K562 (cell line): ENCODE measurements around the gene TAS2R14. TPM values are rescaled to one million over a fixed set of nuclear protein-coding genes. Genes with fewer than 3 reads are reported as not detected.
A peak's percentile ranks its signal among the peaks of the same experiment; 100 is the strongest.

Experiments used
- ATAC-seq: fragments of 200-7000 bp; cut with Tn5 transposase; 3 replicates; pipeline ENCODE4 v1.9.1; 2020; ENCODE audit warnings: moderate library complexity
- BruUV-seq: library from RNA; stranded (reverse); fragments of 400-500 nt; replicated peaks from 2 replicates; lab custom pipeline; 2021; lab: Mats Ljungman, UMichigan
- CTCF ChIA-PET: fragments of 300-600 bp; formaldehyde crosslinking; extraction: SDS; loops from one replicate; lab custom pipeline; 2021; ENCODE audit warnings: low intra/inter-chr PET ratio; lab: Yijun Ruan, JAX
- POLR2A ChIA-PET: fragments of 300-600, 350-650 bp; sonication (Branson Sonifier 250); formaldehyde crosslinking; extraction: SDS; loops from one replicate; lab custom pipeline; 2021; ENCODE audit warnings: antibody characterized with exemption, inconsistent platforms; lab: Yijun Ruan, JAX
- DNase-seq, 4 experiments: peaks; one replicate each; pipeline versions ENCODE4 v3.0.0 to v3.0.0-alpha.2; 2011 to 2018; ENCODE audit warnings: low spot score in 3 of 4, mixed read lengths in 3 of 4; ENCODE audit errors: extremely low read depth in 1 of 4
- FAIRE-seq: peaks from 2 replicates; lab custom pipeline; 2011; peaks lifted over from hg19 to GRCh38; lab: Jason Lieb, UNC
- H2AFZ ChIP-seq: 2 replicates; pipeline ENCODE4 v1.6.0; 2011; ENCODE audit warnings: low read depth, low read length, control low read depth, inconsistent platforms
- H3K27ac ChIP-seq: fragments of 200-600 bp; 3 replicates; pipeline ENCODE4 v1.8.0; 2011; ENCODE audit warnings: low read depth, mild to moderate bottlenecking, control low read depth, inconsistent platforms, low read length, moderate library complexity, mixed read lengths; ENCODE audit errors: extremely low read depth
- H3K27me3 ChIP-seq, 2 experiments: fragments of 300-600 bp in 1 of 2; 2 replicates in 1 of 2; 3 replicates in 1 of 2; pipeline versions ENCODE4 v1.6.0 to v1.8.0; 2011; ENCODE audit warnings: inconsistent platforms in 2 of 2, low read length in 2 of 2, mild to moderate bottlenecking in 1 of 2, mixed read lengths in 1 of 2, moderate library complexity in 1 of 2; ENCODE audit not compliant: control insufficient read depth in 2 of 2, insufficient read depth in 2 of 2
- H3K36me3 ChIP-seq: fragments of 300-600 bp; 3 replicates; pipeline ENCODE4 v1.8.0; 2011; ENCODE audit warnings: mild to moderate bottlenecking, low read length, inconsistent platforms; ENCODE audit not compliant: control insufficient read depth, insufficient read depth
- H3K4me1 ChIP-seq, 2 experiments: fragments of 200-600 bp in 1 of 2; replicated peaks in 1 of 2; 2 replicates in 1 of 2; 3 replicates in 1 of 2; pipeline versions ENCODE4 v1.5.1 to v1.8.0; 2011; ENCODE audit warnings: inconsistent platforms in 2 of 2, low read length in 2 of 2, mild to moderate bottlenecking in 1 of 2, mixed read lengths in 1 of 2, moderate library complexity in 1 of 2; ENCODE audit not compliant: control insufficient read depth in 2 of 2, insufficient read depth in 2 of 2
- H3K4me2 ChIP-seq: 2 replicates; pipeline ENCODE4 v1.6.1; 2011; ENCODE audit warnings: low read length, control low read depth, inconsistent platforms, mixed read lengths; ENCODE audit not compliant: insufficient read depth
- H3K4me3 ChIP-seq: fragments of 200-600 bp; sonication (generic), shearing (Covaris generic); 2 replicates; pipeline ENCODE4 v1.5.1; 2016; ENCODE audit warnings: control low read depth, inconsistent platforms
- H3K79me2 ChIP-seq: fragments of 200-600 bp; 3 replicates; pipeline ENCODE4 v1.8.0; 2011; ENCODE audit warnings: low read length, inconsistent platforms; ENCODE audit not compliant: control insufficient read depth, insufficient read depth
- H3K9ac ChIP-seq, 2 experiments: 2 replicates each; pipeline versions ENCODE4 v1.6.0 to v1.6.1; 2011; ENCODE audit warnings: low read depth in 2 of 2, low read length in 2 of 2, control low read depth in 1 of 2, inconsistent platforms in 1 of 2, mild to moderate bottlenecking in 1 of 2, mixed read lengths in 1 of 2; ENCODE audit not compliant: insufficient read depth in 1 of 2
- H3K9me1 ChIP-seq: one replicate; pipeline ENCODE4 v1.6.0; 2011; ENCODE audit warnings: inconsistent platforms, mild to moderate bottlenecking, low read length, moderate library complexity; ENCODE audit not compliant: control insufficient read depth, insufficient read depth
- H3K9me3 ChIP-seq: replicated peaks from 2 replicates; pipeline ENCODE4 v1.5.1; 2011; ENCODE audit warnings: low read depth, low read length, inconsistent platforms; ENCODE audit not compliant: control insufficient read depth, insufficient read depth
- H4K20me1 ChIP-seq: replicated peaks from 2 replicates; pipeline ENCODE4 v1.6.1; 2011; ENCODE audit warnings: low read length, inconsistent platforms, mixed read lengths; ENCODE audit not compliant: control insufficient read depth, insufficient read depth
- ASH1L ChIP-seq: fragments of 450-650 bp; IDR thresholded peaks from 2 replicates; pipeline ENCODE4 v1.6.1; 2018; ENCODE audit warnings: borderline replicate concordance, mild to moderate bottlenecking, low read depth; ENCODE audit not compliant: partially characterized antibody
- WGBS: fragments of 100-300 bp; shearing (Covaris generic); methylation state at CpG from one replicate; pipeline ENCODE4 v1.1.6; 2016; ENCODE audit warnings: low coverage, mixed read lengths; ENCODE audit not compliant: insufficient coverage; ENCODE audit errors: missing lambda C conversion rate; 5-methylcytosine and 5-hydroxymethylcytosine counted together
- in situ Hi-C: fragments of 300-500 bp; cut with MboI; formaldehyde crosslinking; loops from 4 replicates; pipeline ENCODE4 v1.15.0; 2018; ENCODE audit warnings: inconsistent platforms, mixed read lengths
- intact Hi-C: fragments of 100-400 bp; cut with micrococcal nuclease; formaldehyde crosslinking; loops from 2 replicates; pipeline ENCODE4 v1.14.2; 2022
- polyA plus RNA-seq, 8 experiments: library from polyadenylated mRNA; depleted of rRNA in 4 of 8; stranded (reverse) in 5 of 8; unstranded in 3 of 8; fragments of >200 nt; fragmentation: Nextera tagmentation in 2 of 8; fragmentation: Illumina TruSeq in 1 of 8; extraction: Ambion mirVana in 2 of 8; extraction: Trizol in 1 of 8; gene quantifications; 2 replicates each; pipeline versions ENCODE4 v1.2.1 to v1.2.3, GENCODE V29; 2011 to 2014; ENCODE audit warnings: inconsistent platforms in 1 of 8, missing spikeins in 1 of 8
- total RNA-seq, 7 experiments: library from RNA; depleted of rRNA in 6 of 7; stranded (reverse); fragments of >200 nt in 6 of 7; fragmentation: Illumina TruSeq in 2 of 7; extraction: Trizol in 2 of 7; gene quantifications; 2 replicates each; pipeline versions ENCODE4 v1.2.1 to v1.2.3, GENCODE V29; 2011 to 2021; ENCODE audit warnings: low replicate concordance in 1 of 7
- TF ChIP-seq, protein P1 (sequence below): sonication (generic); formaldehyde crosslinking; IDR thresholded peaks from 2 replicates; pipeline ENCODE4 v1.8.0; 2022; ENCODE audit warnings: mild to moderate bottlenecking, missing genetic modification reagents, borderline replicate concordance
- TF ChIP-seq, protein P2 (sequence below), 2 experiments: fragments of 450-650 bp; IDR thresholded peaks; 2 replicates each; pipeline ENCODE4 v1.6.1; 2018; ENCODE audit warnings: mild to moderate bottlenecking in 2 of 2, low read depth in 1 of 2; ENCODE audit not compliant: partially characterized antibody in 2 of 2

The TAS2R14 gene
- total and polyA plus RNA-seq, 9 of the 15 experiments (the other 6 are each of a cell fraction or from before 2014, with no cell fraction given): 1.2 to 4.2 (median 2.4) TPM

DNA sequence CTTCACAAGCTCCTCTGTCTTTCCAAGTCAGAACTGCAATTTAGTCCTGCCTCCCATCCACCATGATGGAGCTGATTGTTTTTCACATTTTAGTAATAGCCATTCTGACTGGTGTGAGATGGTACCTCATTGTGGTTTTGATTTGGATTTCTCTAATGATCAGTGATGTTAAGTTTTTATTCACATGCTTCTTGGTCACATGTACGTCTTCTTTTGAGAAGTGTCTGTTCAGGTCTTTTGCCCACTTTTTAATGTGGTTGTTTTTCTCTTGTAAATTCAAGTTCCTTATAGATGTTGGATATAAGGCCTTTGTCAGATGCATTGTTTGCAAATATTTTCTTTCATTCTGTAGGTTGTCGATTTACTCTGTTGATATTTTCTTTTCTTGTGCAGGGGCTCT lies 4.1 kb upstream of the TAS2R14 start:
- H3K4me3 ChIP-seq: no peak overlapping the region
- BruUV-seq: no TSS peak
- H3K9ac ChIP-seq: no peak overlapping the region
- FAIRE-seq: no peak
- H2AFZ ChIP-seq: no peak overlapping the region
- no peaks in the 10 kb centered on the region for H3K9me1 ChIP-seq
- peaks cover 0 to 7% of the 10 kb centered on the region in 2 experiments; a peak in 2 of 5 replicates for H3K4me1 ChIP-seq
- intact Hi-C loops: no loop called here
- no peaks in the 10 kb centered on the region for H3K9me3 ChIP-seq
- H3K4me2 ChIP-seq: no peak overlapping the region
- ChIA-PET CTCF (no interaction called here), POLR2A (no interaction called here)
- 94% methylated on average over 2 of the region's 2 CpGs for WGBS
- in situ Hi-C loops: no loop called here
- H4K20me1 ChIP-seq: no peaks in the 10 kb centered on the region
- no peaks in the 10 kb centered on the region for H3K79me2 ChIP-seq
- TF ChIP-seq, protein P1, sequence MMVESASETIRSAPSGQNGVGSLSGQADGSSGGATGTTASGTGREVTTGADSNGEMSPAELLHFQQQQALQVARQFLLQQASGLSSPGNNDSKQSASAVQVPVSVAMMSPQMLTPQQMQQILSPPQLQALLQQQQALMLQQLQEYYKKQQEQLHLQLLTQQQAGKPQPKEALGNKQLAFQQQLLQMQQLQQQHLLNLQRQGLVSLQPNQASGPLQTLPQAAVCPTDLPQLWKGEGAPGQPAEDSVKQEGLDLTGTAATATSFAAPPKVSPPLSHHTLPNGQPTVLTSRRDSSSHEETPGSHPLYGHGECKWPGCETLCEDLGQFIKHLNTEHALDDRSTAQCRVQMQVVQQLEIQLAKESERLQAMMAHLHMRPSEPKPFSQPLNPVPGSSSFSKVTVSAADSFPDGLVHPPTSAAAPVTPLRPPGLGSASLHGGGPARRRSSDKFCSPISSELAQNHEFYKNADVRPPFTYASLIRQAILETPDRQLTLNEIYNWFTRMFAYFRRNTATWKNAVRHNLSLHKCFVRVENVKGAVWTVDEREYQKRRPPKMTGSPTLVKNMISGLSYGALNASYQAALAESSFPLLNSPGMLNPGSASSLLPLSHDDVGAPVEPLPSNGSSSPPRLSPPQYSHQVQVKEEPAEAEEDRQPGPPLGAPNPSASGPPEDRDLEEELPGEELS (CRISPR knock-in tag): no peak
- no peak for TF ChIP-seq ASH1L
- TF ChIP-seq, protein P2, sequence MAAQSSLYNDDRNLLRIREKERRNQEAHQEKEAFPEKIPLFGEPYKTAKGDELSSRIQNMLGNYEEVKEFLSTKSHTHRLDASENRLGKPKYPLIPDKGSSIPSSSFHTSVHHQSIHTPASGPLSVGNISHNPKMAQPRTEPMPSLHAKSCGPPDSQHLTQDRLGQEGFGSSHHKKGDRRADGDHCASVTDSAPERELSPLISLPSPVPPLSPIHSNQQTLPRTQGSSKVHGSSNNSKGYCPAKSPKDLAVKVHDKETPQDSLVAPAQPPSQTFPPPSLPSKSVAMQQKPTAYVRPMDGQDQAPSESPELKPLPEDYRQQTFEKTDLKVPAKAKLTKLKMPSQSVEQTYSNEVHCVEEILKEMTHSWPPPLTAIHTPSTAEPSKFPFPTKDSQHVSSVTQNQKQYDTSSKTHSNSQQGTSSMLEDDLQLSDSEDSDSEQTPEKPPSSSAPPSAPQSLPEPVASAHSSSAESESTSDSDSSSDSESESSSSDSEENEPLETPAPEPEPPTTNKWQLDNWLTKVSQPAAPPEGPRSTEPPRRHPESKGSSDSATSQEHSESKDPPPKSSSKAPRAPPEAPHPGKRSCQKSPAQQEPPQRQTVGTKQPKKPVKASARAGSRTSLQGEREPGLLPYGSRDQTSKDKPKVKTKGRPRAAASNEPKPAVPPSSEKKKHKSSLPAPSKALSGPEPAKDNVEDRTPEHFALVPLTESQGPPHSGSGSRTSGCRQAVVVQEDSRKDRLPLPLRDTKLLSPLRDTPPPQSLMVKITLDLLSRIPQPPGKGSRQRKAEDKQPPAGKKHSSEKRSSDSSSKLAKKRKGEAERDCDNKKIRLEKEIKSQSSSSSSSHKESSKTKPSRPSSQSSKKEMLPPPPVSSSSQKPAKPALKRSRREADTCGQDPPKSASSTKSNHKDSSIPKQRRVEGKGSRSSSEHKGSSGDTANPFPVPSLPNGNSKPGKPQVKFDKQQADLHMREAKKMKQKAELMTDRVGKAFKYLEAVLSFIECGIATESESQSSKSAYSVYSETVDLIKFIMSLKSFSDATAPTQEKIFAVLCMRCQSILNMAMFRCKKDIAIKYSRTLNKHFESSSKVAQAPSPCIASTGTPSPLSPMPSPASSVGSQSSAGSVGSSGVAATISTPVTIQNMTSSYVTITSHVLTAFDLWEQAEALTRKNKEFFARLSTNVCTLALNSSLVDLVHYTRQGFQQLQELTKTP (IDR thresholded peaks at IDR 0.05; ENCODE audit: low read depth in 1 of 2, partially characterized antibody in 2 of 2): peak in 1 of 2 experiments; percentile 90
- H3K27ac ChIP-seq: no peak overlapping the region
- no peak for ATAC-seq
- no peak for DNase-seq
- H3K27me3 ChIP-seq: no peaks in the 10 kb centered on the region
- H3K36me3 ChIP-seq: no peaks in the 10 kb centered on the region
